Astrocyte of the cerebellum (primary cell): Measurements from ENCODE around the gene BUB1B.
"Not testable (repeated sequence)": the region's sequence is repeated elsewhere in the genome, so short reads cannot be mapped to it uniquely, and the experiment has no call there.

Experiments
- DNase-seq: peaks from one replicate; pipeline ENCODE4 v3.0.0-alpha.2; 2011; ENCODE audit warnings: low read depth
- H3K4me3 ChIP-seq: 2 replicates; pipeline ENCODE4 v1.5.1; 2011; ENCODE audit warnings: mild to moderate bottlenecking, low read depth, low read length, moderate library complexity
- in situ Hi-C: cut with HindIII; loops from 2 replicates; pipeline ENCODE4 v1.10.0; 2017; ENCODE audit warnings: low sequenced_read_pairs
- TF ChIP-seq, protein P1 (sequence below): IDR thresholded peaks from 2 replicates; pipeline ENCODE4 v1.5.1; 2012; ENCODE audit warnings: low read length, low read depth, moderate library complexity, mild to moderate bottlenecking; ENCODE audit errors: missing control alignments

Gene BUB1B

DNA sequence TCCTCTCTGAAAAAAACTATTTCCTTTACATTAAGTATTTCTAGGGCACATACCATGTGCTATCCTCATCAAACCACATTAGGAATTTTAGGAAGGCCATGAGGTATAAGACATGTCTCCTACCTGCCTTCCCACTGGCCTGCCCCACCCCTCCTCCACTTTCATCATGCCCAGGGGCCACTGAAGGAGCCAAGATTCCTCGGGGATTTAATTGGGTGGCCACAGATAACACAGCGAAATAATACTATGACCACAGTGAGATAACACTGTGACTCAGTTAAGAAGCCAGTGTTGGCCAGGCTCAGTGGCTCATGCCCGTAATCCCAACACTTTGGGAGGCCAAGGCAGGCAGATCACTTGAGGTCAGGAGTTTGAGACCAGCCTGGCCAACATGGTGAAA is 42.4 kb upstream of the BUB1B start:
- DNase-seq: no peak
- H3K4me3 ChIP-seq: no peak overlapping the region
- TF ChIP-seq, protein P1, sequence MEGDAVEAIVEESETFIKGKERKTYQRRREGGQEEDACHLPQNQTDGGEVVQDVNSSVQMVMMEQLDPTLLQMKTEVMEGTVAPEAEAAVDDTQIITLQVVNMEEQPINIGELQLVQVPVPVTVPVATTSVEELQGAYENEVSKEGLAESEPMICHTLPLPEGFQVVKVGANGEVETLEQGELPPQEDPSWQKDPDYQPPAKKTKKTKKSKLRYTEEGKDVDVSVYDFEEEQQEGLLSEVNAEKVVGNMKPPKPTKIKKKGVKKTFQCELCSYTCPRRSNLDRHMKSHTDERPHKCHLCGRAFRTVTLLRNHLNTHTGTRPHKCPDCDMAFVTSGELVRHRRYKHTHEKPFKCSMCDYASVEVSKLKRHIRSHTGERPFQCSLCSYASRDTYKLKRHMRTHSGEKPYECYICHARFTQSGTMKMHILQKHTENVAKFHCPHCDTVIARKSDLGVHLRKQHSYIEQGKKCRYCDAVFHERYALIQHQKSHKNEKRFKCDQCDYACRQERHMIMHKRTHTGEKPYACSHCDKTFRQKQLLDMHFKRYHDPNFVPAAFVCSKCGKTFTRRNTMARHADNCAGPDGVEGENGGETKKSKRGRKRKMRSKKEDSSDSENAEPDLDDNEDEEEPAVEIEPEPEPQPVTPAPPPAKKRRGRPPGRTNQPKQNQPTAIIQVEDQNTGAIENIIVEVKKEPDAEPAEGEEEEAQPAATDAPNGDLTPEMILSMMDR: no peak
- in situ Hi-C loops: no loop called here

DNA sequence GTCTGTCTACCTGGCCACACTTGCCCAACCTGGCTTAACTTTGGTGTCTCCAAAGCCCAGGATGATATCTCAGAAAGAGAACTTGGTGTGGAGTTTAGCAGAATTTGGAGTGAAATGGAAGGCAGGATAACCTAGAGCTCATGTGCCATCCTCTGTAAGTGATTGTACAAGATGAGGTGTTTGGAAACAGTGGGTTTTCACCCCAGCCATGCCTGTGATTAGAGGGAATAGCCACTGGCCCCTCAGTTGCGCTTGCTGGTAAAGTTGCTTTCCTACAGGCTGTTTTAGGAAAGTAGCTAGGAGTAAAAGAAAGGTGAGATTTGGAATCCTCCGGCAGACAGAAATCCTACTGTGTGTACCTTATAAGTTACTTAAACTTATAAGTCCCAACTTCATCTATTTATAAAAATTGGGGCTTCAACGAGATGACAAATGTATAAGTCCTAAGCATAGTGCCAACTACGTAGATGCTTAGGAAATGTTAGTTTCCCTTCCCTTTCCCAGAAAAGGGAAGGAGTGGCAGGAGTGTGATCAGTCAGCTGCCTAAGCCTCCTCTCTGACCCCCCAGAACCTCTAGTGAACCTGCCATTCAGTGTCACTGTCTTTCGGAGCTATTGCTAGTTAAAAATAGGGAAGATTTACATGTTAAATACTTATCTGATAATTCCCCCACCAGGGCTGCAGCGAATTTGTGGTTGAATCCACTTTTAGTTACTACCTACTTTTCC is 38.8 kb upstream of the BUB1B start:
- TF ChIP-seq, protein P1: no peak
- no peak overlapping the region for H3K4me3 ChIP-seq
- in situ Hi-C loops: no loop called here
- DNase-seq: no peak

DNA sequence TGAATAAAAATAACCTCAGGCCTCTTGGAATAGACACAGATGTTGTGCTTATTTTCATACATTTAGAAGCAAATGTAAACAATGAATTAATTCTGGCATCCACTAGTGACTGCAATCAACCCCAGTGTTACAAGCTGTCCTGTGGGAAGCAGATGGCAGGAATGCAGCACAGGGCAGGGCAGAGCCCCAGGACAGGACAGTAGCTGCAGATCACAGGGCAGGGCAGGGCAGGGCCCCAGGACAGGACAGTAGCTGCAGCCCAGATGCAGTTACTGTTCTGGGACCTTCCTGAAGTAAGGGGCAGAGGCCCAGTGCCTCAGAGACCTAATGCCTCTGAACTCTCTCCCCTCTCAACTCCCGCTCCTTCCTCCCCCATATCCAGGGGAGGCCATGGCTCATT is 37.9 kb upstream of the BUB1B start:
- DNase-seq, H3K4me3 ChIP-seq, in situ Hi-C loops: not testable (repeated sequence)

DNA sequence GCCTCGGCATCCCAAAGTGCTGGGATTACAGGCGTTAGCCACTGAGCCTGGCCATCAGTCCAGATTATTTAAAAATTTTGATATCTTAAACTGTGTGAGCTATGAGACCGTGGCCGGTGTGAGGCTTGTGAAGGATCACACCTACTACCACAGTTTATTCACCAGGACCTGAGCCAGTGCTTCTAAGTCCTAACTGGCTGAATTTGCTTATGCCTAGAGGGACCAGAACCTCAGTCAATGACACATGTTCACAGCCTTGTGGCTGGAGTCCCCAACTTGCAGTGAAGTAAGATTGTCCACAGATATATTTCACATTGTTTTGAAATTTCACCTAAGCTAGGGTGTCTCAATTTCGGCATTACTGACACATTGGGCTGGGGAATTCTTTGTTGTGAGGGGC is 37.0 kb upstream of the BUB1B start:
- in situ Hi-C loops, DNase-seq: not testable (repeated sequence)

DNA sequence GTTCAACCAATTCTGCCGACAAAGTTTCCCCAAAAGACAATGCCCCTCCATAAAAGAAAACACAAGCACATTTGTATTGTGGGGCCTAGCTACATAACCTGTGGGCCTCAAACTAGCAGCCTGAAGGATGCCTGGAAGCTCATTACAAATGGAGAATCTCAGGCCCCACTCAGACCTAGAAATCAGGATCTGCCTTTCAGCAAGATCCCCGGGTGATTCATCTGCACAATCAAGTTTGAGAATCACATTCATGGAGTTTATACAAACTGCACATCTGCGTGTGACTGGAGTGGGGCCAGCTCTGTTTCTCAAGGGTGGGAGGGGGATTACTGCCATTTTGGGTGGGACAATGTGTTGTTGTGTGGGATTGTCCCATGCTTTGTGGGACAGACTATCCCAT is 36.5 kb upstream of the BUB1B start:
- in situ Hi-C loops, H3K4me3 ChIP-seq, DNase-seq: not testable (repeated sequence)

More for the DNA sequence above, 37.0 kb upstream of the BUB1B start:
- H3K4me3 ChIP-seq: not testable (repeated sequence)

DNA sequence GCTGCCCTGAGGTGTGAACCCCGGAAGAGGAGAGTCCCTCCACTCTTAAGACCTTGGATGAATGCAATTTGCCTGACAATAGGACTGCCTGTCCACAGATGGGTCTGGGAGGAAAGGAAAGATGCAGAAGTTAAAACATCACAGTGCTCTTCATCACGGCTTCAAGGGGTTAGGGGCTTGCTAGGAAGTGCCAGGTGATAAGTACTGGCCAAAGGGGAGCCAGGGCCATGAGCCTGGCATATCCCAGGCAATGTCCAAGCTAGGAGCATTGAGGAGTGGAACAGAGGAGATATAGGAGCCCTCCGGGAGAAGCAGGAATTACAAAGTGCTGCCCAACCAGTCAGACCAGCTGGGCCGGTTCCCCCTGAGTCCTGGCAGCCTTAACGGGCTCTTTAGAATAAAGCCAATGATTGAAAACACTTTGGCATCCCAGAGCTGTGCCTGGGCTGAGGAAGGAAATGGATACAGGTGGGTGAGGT is 36.0 kb upstream of the BUB1B start:
- H3K4me3 ChIP-seq, in situ Hi-C loops, DNase-seq: not testable (repeated sequence)

DNA sequence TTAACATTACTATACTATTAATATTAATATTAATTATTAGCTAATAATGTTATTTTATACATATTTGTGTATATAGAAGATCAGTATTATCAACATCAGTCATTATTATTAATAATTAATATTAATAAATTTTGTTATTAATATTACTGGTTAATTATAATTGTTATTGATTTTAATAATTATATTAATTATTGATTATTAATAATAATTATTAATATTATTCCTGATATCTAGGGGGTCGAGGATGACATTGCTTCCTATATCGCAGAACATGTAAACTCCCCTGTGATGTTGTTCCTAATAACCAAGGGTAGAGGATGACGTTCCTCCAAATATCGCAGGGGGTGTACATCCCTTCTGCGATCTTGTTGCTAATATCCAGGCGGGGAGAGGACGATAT is 34.9 kb upstream of the BUB1B start:
- H3K4me3 ChIP-seq: no peak overlapping the region
- in situ Hi-C loops: no loop called here
- TF ChIP-seq, protein P1: no peak
- DNase-seq: no peak

DNA sequence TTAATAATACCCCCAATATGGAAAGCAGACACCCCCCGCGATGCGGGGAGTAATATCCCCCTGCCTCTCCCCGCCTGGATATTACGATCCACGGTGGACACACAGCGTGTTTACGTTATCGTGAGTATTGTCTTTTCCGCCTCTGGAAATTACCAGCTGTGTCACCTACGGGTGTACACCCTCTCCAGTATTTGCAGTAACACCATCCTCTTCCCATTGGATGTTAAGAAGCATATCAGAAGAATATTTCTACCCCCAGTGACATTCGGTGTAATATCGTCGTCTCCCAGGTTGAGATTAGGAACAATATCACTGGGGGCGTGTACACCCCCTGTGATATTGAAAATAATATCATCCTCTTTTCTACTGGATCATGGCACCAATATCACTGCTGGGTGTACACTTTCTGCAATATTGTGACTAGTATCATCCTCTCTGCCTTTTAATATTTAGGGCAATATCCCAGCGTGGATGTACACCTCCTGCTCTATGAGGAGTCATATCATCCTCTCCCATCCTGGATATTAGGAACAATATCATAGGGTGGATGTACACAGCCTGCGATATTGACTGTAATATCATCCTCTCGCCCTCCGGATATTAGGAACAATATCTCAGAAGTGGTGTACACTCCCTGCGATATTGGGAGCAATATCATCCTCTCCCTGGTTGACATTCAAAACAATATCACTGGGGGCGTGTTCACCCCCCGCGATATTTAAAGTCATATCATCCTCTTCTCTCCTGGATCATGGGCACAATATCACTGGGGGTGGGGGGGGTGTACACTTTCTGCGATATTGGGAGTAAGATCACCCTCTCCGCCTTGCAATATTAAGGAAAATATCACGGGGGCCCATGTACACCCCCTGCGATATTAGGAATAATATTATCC is 31.9 kb upstream of the BUB1B start:
- no peak overlapping the region for H3K4me3 ChIP-seq
- TF ChIP-seq, protein P1: no peak
- DNase-seq: no peak
- in situ Hi-C loops: no loop called here
